GM21737 (cell line): ENCODE measurements around the gene CAV3.
"Not testable (repeated sequence)": the region's sequence is repeated elsewhere in the genome, so short reads cannot be mapped to it uniquely, and the experiment has no call there.

Experiments used
- ATAC-seq: cut with Tn5 transposase; IDR thresholded peaks from one replicate; pipeline ENCODE4 v1.9.1; 2021; ENCODE audit warnings: mild to moderate bottlenecking, moderate library complexity; ENCODE audit not compliant: unreplicated experiment

Gene CAV3

GRCh38 chr3:8733332-8734094, at the start of gene CAV3:
Gene CAV3, plus strand, starts transcription at chr3:8733802. Its CDS starts 75 bp downstream, at chr3:8733877.
- no peak for ATAC-seq

- not testable (repeated sequence) for ATAC-seq
These were observed 48.6 kb upstream of the CAV3 start for GRCh38 chr3:8684992-8685391.

- ATAC-seq: not testable (repeated sequence)
These were observed 42.3 kb upstream of the CAV3 start for GRCh38 chr3:8691295-8691694.

DNA sequence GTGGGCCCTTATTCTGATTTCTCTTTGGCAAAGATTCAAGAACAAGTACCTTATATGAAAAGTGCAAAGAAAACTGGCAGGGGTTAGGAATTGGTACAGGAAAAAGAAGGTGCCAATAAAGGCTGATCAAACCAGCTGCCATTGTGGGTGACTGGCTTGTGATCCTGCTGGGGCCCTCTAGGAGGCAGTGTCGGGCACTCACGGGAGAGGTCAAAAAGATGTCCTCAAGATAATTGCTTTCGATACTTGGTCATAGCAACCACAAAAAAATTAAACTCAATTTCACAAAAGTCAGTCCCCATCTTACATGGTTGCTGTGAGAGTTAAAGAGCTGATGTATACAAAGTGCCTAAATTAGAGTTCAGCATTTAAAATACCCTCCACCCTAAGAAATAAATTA, 31.0 kb upstream of the CAV3 start:
- no peak for ATAC-seq

GRCh38 chr3:8705575-8705974, 28.0 kb upstream of the CAV3 start:
- ATAC-seq: no peak

DNA sequence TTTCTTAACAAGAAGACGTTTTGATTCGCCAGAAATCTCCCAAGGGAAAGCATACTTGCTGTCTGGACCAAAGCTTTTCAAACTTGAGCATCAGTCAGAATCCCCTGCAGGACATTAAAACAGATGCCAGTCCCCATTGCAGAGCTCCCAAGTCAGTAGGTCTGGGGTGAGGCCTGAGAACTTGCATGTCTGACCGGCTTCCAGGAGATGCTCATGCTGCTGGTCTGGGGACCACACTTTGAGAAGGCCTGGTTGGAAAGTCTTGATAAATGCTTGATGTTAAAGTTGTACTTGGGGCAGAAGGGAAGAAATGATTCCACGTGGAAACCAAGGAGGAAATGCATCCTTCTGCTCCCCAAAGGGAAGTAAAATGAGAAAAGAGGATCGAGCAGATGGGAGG, 24.3 kb upstream of the CAV3 start:
- ATAC-seq: no peak

GRCh38 chr3:8709801-8710507, 23.6 kb upstream of the CAV3 start:
- ATAC-seq: no peak

GRCh38 chr3:8712045-8712907, 21.3 kb upstream of the CAV3 start:
- no peak for ATAC-seq

GRCh38 chr3:8712908-8713255, 20.7 kb upstream of the CAV3 start:
- no peak for ATAC-seq

GRCh38 chr3:8713901-8714759, 19.5 kb upstream of the CAV3 start:
- no peak for ATAC-seq

GRCh38 chr3:8715757-8716156, 17.8 kb upstream of the CAV3 start:
- not testable (repeated sequence) for ATAC-seq

- no peak for ATAC-seq
These were observed 10.8 kb upstream of the CAV3 start for GRCh38 chr3:8722808-8723207.

DNA sequence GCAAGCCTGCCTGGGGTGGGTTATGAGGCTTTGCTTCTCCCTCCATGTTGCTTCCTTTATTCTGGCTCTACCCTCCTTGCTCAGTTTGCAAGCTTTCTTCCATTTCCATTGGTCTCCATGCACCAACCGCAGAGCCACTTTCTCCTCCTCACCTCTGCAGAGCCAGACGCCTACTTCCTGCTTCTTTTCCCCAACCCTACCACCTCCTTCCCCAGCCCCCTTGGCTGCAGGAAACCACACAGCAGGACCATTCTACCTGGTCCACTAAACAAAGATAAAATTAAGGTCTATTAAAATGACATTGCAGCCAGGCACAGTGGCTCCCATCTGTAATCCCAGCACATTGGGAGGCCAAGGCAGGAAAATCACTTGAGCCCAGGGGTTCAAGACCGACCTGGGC, 10.0 kb upstream of the CAV3 start:
- no peak for ATAC-seq

DNA sequence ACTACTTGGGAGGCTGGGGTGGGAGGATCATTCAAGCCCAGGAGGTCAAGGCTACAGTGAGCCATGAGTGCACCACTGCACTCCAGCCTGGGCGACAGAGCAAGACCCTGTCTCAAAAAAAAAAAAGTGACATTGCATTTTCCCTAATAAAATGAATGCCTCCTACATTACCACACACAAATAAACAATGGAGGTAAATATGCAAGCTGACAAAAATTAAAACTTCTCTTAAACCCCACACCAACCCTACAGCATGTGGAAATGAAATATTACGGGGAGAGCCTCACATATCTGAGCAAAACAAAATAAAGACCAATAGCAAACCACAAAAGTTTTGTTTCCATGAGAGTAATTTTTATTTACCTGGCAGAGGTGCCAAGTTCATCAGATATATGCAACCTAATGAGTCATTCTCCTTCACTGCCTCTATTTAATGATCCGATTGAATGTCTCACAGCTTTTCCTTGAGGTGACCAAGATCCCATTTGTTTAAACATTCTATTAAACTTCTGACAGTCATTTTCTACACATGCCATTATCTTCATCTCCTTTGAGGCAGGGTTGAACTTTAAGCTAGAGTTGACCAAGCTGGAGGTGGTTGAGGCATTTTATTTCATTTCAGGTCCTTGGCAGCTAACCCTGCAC, 9.4 kb upstream of the CAV3 start:
- ATAC-seq: no peak

DNA sequence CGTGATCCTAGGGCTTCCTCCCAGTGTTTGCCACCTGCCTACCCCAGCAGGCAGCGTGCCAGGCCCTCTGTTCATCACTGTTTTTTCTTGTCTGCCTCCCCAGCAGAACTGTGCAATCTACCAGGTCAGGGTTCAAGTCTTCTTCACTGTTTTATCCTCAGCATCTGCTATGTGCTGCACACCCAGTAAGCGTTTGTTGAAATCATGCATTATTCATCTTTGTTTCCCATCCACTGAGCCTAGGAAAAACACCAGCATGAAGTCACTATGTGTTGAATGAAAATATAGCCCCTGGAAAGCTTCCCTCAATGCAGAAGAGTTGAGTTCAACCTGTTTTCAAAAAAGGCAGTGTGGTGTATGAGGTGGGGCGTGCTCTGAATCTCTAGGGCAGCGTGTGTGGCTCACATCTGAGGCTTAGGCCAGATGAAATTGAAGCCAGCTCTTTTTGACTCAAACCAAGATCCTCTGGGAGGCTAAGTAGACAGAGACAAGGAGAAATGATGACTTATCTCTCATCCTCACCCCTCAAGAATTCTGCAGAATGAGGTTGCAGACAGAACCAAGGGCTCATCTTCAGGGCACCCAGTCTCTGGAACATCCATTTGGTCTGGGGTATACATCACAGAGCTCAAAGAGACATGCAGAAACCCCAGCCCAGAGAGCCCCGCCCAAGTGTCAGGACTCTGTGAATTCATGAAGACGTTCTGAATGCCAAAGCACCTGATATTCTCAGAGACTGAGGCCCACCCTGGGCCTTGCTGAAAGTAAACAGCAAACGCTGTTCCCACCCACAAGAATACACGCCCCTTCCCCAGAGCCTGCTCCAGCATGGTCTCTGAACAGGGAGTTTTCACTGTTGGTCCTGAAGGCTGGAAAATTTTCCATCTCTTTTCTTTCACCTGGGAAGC, 5.7 kb upstream of the CAV3 start:
- ATAC-seq: no peak

DNA sequence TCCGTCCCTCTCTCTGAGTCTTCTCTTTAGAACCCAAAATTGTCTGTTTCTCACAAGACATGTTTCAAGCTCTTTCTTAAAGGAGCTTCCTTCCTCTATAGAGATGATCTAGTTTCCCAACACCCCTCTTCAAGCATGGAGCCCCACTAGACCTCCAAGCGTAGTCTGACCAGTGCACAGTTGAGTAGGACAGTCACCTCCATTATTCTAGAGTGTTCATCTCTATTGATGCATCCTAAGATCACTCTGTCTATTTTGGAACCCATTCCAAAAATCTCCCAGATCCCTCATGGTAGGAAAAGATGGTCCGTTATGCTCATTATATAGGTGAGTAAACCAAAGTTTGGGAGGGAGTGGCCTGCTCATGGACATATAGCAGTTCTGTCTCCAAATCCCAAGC, 4.1 kb upstream of the CAV3 start:
- ATAC-seq: no peak

DNA sequence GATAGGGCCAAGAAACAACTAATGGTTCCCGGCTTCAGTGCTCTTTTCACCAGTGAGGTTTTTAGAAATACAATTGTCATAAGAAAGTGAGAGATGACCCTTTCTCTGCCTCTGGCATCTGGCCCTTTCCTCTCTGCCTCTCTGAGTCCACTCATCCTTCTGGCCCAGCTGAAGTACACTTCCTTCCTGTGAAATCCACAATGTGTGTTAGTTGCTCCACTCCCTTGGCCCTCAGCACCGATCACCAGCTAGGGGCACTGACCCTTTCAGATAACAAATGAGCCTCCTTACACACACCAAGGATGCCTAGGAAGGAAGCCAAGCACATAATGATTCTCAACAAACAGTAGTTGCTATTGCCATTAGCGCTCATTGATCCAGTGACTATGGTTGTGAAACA, 2.9 kb upstream of the CAV3 start:
- no peak for ATAC-seq

DNA sequence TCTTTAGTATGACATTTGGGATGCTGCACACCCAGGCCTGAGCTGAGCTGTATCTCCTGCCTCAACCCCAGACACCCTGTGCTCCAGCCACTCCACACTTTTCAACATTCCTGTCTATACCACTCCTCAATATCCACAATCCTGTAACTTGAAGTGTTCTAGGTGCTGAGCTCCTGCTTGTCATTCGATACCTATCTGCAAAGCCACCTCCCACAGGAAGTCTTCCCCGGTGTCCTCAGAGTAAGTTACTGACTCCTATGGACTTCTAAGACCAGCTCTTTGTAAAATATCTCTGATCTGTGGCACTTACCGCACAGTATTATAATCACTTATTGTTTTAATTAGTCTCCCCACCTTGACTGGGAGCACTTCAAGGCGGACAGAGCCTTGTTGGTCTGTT, 1.2 kb upstream of the CAV3 start:
- no peak for ATAC-seq
